ENCODE measurements around the gene CD69.
"Not testable (repeated sequence)": the region's sequence is repeated elsewhere in the genome, so short reads cannot be mapped to it uniquely, and the experiment has no call there.

Gene CD69

DNA sequence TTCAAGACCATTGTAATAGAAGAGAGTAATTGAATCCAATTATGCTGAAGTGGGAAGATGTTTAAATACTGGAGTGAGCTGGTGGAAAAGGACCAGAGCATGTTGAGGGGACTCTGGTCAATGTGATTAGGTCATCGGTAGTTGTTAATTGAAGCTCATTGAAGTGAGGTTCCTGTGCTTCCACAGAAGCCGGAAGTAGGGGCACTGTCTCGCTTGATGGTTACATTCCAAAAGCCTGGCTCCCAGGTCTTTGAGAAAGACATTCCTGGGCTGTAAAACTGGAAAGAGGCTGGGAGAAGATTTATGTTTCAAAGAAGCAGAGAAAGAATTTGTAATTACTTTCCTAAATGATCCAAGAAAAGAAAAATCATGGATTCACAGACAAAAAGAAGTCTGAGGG lies 15.5 kb downstream of the CD69 start:
- 86% methylated on average over 3 of the region's 3 CpGs for WGBS
- no peak overlapping the region for H3K27ac ChIP-seq (ENCODE audit: low read depth, low read length)
- H3K36me3 ChIP-seq (ENCODE audit: insufficient read depth, low read length): no peaks in the 10 kb centered on the region
- no peaks in the 10 kb centered on the region for H3K9me3 ChIP-seq (ENCODE audit: insufficient read depth, low read depth, low read length)
- H3K4me3 ChIP-seq (ENCODE audit: low read length): no peak overlapping the region
- no peak overlapping the region for H3K9ac ChIP-seq (ENCODE audit: low read depth, low read length)
- H3K4me1 ChIP-seq (ENCODE audit: insufficient read depth, low read length): no peaks in the 10 kb centered on the region
- H3K27me3 ChIP-seq (ENCODE audit: insufficient read depth, low read length): no peaks in the 10 kb centered on the region

DNA sequence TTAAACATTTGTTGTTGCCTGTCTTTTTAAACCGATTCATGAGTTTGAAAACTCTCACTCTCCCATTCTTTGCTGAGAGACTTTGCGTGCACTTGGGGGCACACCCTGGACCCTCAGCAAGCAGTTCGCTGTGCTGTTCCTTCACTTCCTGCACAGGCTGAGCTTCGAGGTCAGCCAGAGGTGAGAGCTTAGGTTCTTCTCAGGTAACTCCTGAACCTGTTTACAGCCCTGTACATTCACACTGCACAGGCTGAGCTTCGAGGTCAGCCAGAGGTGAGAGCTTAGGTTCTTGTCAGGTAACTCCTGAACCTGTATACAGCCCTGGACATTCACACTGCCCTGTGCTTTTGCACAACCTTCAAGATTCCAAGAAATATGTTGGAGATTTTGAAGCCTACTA lies 18.0 kb downstream of the CD69 start:
- Histone ChIP-seq H3K36me3 (ENCODE audit: insufficient read depth, low read length) (no peaks in the 10 kb centered on the region), H3K4me1 (ENCODE audit: insufficient read depth, low read length) (no peaks in the 10 kb centered on the region), H3K4me3 (ENCODE audit: low read length) (no peak overlapping the region), H3K27ac (ENCODE audit: low read depth, low read length) (no peak overlapping the region), H3K27me3 (ENCODE audit: insufficient read depth, low read length) (no peaks in the 10 kb centered on the region), H3K9ac (ENCODE audit: low read depth, low read length) (no peak overlapping the region), H3K9me3 (ENCODE audit: insufficient read depth, low read depth, low read length) (no peaks in the 10 kb centered on the region)
- WGBS: 91% methylated on average over 5 of the region's 5 CpGs

DNA sequence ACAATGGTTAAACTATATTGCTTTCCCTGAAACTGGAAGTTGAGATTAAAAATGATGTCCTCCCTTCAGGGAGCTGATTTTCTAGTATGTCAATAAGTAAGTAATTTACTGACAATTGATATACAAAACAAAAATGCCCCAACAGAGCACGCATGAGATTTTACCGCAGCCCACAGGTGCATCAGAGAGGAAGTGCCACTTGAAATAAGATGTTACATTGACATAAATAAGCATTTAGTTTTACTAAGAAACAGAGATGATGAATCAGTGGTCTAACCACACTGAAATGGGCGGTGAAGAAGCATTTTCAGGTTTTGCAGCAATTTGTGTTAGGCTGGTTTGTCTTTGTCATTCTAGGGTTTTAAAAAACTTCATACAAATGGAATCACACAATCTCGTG lies 19.0 kb downstream of the CD69 start:
- H3K4me1 ChIP-seq (ENCODE audit: insufficient read depth, low read length): no peaks in the 10 kb centered on the region
- no peak overlapping the region for H3K9ac ChIP-seq (ENCODE audit: low read depth, low read length)
- H3K36me3 ChIP-seq (ENCODE audit: insufficient read depth, low read length): no peaks in the 10 kb centered on the region
- H3K27ac ChIP-seq (ENCODE audit: low read depth, low read length): no peak overlapping the region
- H3K9me3 ChIP-seq (ENCODE audit: insufficient read depth, low read depth, low read length): no peaks in the 10 kb centered on the region
- WGBS: 95% methylated on average over 3 of the region's 4 CpGs
- no peaks in the 10 kb centered on the region for H3K27me3 ChIP-seq (ENCODE audit: insufficient read depth, low read length)
- no peak overlapping the region for H3K4me3 ChIP-seq (ENCODE audit: low read length)

DNA sequence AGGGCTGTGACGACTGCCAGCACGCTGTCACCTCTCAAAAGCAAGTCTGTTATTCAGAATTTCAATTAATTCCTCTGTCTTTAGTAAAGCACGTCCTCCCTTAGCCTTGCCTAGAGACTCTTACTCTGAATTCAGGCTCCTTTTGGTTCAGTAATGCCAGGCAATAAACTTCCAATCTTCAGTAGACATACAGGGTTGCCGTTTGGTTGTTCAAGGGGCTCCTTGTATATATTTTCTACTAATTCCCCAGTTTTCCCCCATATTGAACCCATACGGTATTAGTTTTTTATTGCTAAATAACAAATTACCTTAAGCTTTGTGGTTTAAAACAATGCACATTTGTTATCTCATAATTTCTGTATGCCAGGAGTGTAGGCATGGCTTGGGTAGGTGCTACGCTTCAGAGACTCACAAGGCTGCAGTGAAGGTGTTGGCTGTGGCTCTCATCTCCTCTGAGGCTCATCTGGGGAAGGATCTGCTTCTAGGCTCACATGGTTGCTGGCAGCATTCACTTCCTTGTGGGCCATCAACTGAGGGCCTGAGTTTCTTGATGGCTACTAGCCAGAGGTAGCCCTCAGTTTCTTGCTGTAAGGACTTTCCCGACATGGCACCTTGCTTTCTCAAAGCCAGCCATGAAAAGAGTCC lies 20.5 kb downstream of the CD69 start:
- Histone ChIP-seq H3K9ac (ENCODE audit: low read depth, low read length) (no peak overlapping the region), H3K9me3 (ENCODE audit: insufficient read depth, low read depth, low read length) (no peaks in the 10 kb centered on the region), H3K4me1 (ENCODE audit: insufficient read depth, low read length) (no peaks in the 10 kb centered on the region), H3K27me3 (ENCODE audit: insufficient read depth, low read length) (no peaks in the 10 kb centered on the region), H3K27ac (ENCODE audit: low read depth, low read length) (no peak overlapping the region), H3K36me3 (ENCODE audit: insufficient read depth, low read length) (no peaks in the 10 kb centered on the region), H3K4me3 (ENCODE audit: low read length) (no peak overlapping the region)
- WGBS: 95% methylated on average over 6 of the region's 7 CpGs

- H3K9me3 ChIP-seq (ENCODE audit: insufficient read depth, low read depth, low read length); H3K36me3 ChIP-seq (ENCODE audit: insufficient read depth, low read length); H3K4me1 ChIP-seq (ENCODE audit: insufficient read depth, low read length); H3K27ac ChIP-seq (ENCODE audit: low read depth, low read length); H3K9ac ChIP-seq (ENCODE audit: low read depth, low read length); H3K4me3 ChIP-seq (ENCODE audit: low read length); H3K27me3 ChIP-seq (ENCODE audit: insufficient read depth, low read length): not testable (repeated sequence)
- WGBS: 97% methylated on average over 54 of the region's 54 CpGs
Measured at GRCh38 chr12:9739404-9740105, 21.1 kb downstream of the CD69 start.

DNA sequence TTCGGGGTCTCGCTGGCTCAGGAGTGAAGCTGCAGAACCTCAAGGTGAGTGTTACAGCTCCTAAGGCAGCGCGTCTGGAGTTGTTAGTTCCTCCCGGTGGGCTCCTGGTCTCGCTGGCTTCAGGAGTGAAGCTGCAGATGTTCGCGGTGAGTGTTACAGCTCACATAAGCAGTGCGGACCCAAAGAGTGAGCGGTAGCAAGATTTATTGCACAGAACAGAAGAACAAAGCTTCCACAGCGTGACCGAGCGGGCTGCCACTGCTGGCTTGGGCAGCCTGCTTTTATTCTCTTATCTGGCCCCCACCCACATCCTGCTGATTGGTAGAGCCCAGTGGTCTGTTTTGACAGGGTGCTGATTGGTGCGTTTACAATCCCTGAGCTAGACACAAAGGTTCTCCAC lies 21.8 kb downstream of the CD69 start:
- H3K9ac ChIP-seq (ENCODE audit: low read depth, low read length); H3K4me1 ChIP-seq (ENCODE audit: insufficient read depth, low read length): not testable (repeated sequence)
- 90% methylated on average over 14 of the region's 14 CpGs for WGBS

DNA sequence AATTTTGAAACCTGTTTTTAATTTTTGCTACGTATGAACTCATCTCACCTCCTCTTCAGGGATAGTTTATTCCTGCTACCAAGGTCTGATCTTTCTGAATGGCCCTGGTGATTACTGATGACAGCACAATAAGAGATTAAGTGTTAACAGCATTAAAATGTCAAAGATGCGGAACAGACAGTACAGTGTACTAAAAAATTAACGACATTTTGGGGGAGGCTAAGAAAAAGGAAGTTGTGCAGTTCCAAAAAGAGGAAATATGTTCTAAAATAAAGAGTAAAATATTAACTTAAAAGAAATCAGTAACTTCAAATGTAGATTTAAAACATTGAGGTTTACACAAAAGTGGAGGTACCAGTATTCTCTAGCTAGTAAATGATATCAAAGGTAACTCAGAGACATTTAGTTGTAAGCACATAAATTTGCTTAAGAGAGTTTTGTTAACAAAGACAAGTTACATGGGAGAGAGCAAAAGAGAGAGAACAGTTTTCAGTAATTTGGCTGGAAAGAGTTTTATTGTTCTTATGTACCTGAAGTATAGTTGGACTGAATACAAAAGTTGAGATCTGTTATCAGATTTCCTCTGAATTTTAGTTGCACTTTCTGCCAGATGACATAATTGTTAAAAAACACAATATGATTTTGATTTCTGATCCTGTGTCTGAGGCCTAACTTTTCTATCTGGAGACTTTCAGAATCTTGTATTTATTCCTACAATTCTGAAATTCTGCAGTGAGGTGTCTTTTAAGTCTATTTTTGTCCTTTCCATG lies 23.6 kb downstream of the CD69 start:
- WGBS: 95% methylated on average over 2 of the region's 3 CpGs
- no peaks in the 10 kb centered on the region for H3K36me3 ChIP-seq (ENCODE audit: insufficient read depth, low read length)
- H3K27me3 ChIP-seq (ENCODE audit: insufficient read depth, low read length): no peaks in the 10 kb centered on the region
- no peaks in the 10 kb centered on the region for H3K4me1 ChIP-seq (ENCODE audit: insufficient read depth, low read length)
- no peak overlapping the region for H3K9ac ChIP-seq (ENCODE audit: low read depth, low read length)
- no peak overlapping the region for H3K4me3 ChIP-seq (ENCODE audit: low read length)
- no peak overlapping the region for H3K27ac ChIP-seq (ENCODE audit: low read depth, low read length)
- H3K9me3 ChIP-seq (ENCODE audit: insufficient read depth, low read depth, low read length): no peaks in the 10 kb centered on the region

More for the DNA sequence above, 21.8 kb downstream of the CD69 start:
- not testable (repeated sequence) for H3K9me3 ChIP-seq (ENCODE audit: insufficient read depth, low read depth, low read length); H3K27ac ChIP-seq (ENCODE audit: low read depth, low read length); H3K4me3 ChIP-seq (ENCODE audit: low read length); H3K36me3 ChIP-seq (ENCODE audit: insufficient read depth, low read length); H3K27me3 ChIP-seq (ENCODE audit: insufficient read depth, low read length)

GRCh38 chr12:9735601-9736000 lies 25.1 kb downstream of the CD69 start:
- WGBS: 100% methylated on average over 3 of the region's 3 CpGs
- Histone ChIP-seq H3K27ac (ENCODE audit: low read depth, low read length) (no peak overlapping the region), H3K4me1 (ENCODE audit: insufficient read depth, low read length) (no peaks in the 10 kb centered on the region)

DNA sequence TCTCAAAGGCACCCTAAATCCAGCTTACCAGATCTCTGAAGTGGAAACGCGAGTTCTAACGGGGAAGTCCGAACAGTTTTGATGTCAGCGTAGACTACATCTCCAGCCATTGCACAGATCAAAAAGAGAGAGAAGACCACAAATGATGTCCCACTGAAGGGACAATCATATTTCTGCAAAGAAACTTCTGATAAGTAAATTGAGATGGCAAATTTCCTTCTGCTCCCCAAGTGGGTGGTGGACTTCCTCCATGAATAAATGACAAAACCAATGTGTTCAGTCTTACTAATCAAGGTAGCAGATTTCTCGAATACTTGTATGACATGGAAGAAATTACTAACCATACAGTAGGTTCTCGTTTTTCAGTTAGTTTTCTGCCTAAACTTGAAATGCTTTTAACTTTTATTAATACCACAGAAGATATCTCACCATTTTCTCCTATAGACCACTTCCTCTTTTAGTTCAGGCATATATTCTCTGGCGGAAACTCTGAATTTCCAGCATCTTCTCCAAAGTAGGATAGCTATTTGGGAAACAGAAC lies 27.7 kb downstream of the CD69 start, which contains the start of gene CLECL1:
Gene CLECL1, minus strand, starts transcription at position 177 of the 541 bp plus-strand sequence.
- H3K4me1 ChIP-seq (ENCODE audit: insufficient read depth, low read length): no peaks in the 10 kb centered on the region
- no peak within 1 kb of the TSS for H3K27ac ChIP-seq (ENCODE audit: low read depth, low read length)
- WGBS: 97% methylated on average over 7 of the region's 8 CpGs
- no peak within 1 kb of the TSS for H3K4me3 ChIP-seq (ENCODE audit: low read length)
- no peaks in the 10 kb centered on the region for H3K27me3 ChIP-seq (ENCODE audit: insufficient read depth, low read length)
- no peaks in the 10 kb centered on the region for H3K36me3 ChIP-seq (ENCODE audit: insufficient read depth, low read length)
- H3K9ac ChIP-seq (ENCODE audit: low read depth, low read length): no peak within 1 kb of the TSS
- no peaks in the 10 kb centered on the region for H3K9me3 ChIP-seq (ENCODE audit: insufficient read depth, low read depth, low read length)

More at GRCh38 chr12:9735601-9736000, 25.1 kb downstream of the CD69 start:
- Histone ChIP-seq H3K9me3 (ENCODE audit: insufficient read depth, low read depth, low read length) (no peaks in the 10 kb centered on the region), H3K4me3 (ENCODE audit: low read length) (no peak overlapping the region), H3K9ac (ENCODE audit: low read depth, low read length) (no peak overlapping the region), H3K36me3 (ENCODE audit: insufficient read depth, low read length) (no peaks in the 10 kb centered on the region), H3K27me3 (ENCODE audit: insufficient read depth, low read length) (no peaks in the 10 kb centered on the region)

- H3K4me1 ChIP-seq (ENCODE audit: insufficient read depth, low read length): no peaks in the 10 kb centered on the region
- no peak overlapping the region for H3K27ac ChIP-seq (ENCODE audit: low read depth, low read length)
- no peaks in the 10 kb centered on the region for H3K27me3 ChIP-seq (ENCODE audit: insufficient read depth, low read length)
- H3K9ac ChIP-seq (ENCODE audit: low read depth, low read length): no peak overlapping the region
- H3K36me3 ChIP-seq (ENCODE audit: insufficient read depth, low read length): no peaks in the 10 kb centered on the region
- H3K4me3 ChIP-seq (ENCODE audit: low read length): no peak overlapping the region
- no peaks in the 10 kb centered on the region for H3K9me3 ChIP-seq (ENCODE audit: insufficient read depth, low read depth, low read length)
- no CpG with 5 or more reads among the region's 2 CpGs for WGBS
Measured at GRCh38 chr12:9731797-9732196, 28.9 kb downstream of the CD69 start.

GRCh38 chr12:9731393-9731792 lies 29.3 kb downstream of the CD69 start:
- H3K4me3 ChIP-seq (ENCODE audit: low read length): no peak overlapping the region
- no peak overlapping the region for H3K9ac ChIP-seq (ENCODE audit: low read depth, low read length)
- no peaks in the 10 kb centered on the region for H3K4me1 ChIP-seq (ENCODE audit: insufficient read depth, low read length)
- no peaks in the 10 kb centered on the region for H3K27me3 ChIP-seq (ENCODE audit: insufficient read depth, low read length)
- no peaks in the 10 kb centered on the region for H3K9me3 ChIP-seq (ENCODE audit: insufficient read depth, low read depth, low read length)
- WGBS: 97% methylated on average over 4 of the region's 6 CpGs
- no peaks in the 10 kb centered on the region for H3K36me3 ChIP-seq (ENCODE audit: insufficient read depth, low read length)
- H3K27ac ChIP-seq (ENCODE audit: low read depth, low read length): no peak overlapping the region

Data from HUES64 (cell line).